HepG2 (cell line): ENCODE measurements around the gene ANKRD11. TPM values are rescaled to one million over a fixed set of nuclear protein-coding genes. Genes with fewer than 3 reads are reported as not detected.

Experiments
- ATAC-seq: fragments of 200-7000 bp; cut with Tn5 transposase; 3 replicates; pipeline ENCODE4 v1.9.1; 2020; ENCODE audit warnings: mild to moderate bottlenecking, moderate library complexity
- BruUV-seq: library from RNA; stranded (reverse); fragments of 400-500 nt; replicated peaks from 2 replicates; lab custom pipeline; 2021; lab: Mats Ljungman, UMichigan
- CTCF ChIA-PET: fragments of 300-600 bp; formaldehyde crosslinking; extraction: SDS; loops from one replicate; lab custom pipeline; 2021; ENCODE audit warnings: low total read pairs, inconsistent platforms, low intra/inter-chr PET ratio; lab: Yijun Ruan, JAX
- POLR2A ChIA-PET: fragments of 350-600 bp; sonication (Branson Sonifier 250); formaldehyde crosslinking; loops from one replicate; lab custom pipeline; 2020; ENCODE audit warnings: antibody characterized with exemption, inconsistent platforms; lab: Yijun Ruan, JAX
- DNase-seq: peaks from one replicate; pipeline ENCODE4 v3.0.0-alpha.2; 2015; ENCODE audit warnings: low spot score
- FAIRE-seq: peaks from 3 replicates; lab custom pipeline; 2011; peaks lifted over from hg19 to GRCh38; lab: Jason Lieb, UNC
- H2AFZ ChIP-seq: one replicate; pipeline ENCODE4 v1.6.1; 2011; ENCODE audit warnings: low read length, inconsistent platforms
- H3K27ac ChIP-seq: fragments of 300-600 bp; 3 replicates; pipeline ENCODE4 v1.8.0; 2011; ENCODE audit warnings: mixed run types, mild to moderate bottlenecking, mixed read lengths, low read length, inconsistent platforms; ENCODE audit not compliant: insufficient read depth; ENCODE audit errors: extremely low read length
- H3K27me3 ChIP-seq, 2 experiments: fragments of 200-600 bp in 1 of 2; 2 replicates in 1 of 2; 3 replicates in 1 of 2; pipeline versions ENCODE4 v1.6.0 to v1.8.0; 2011; ENCODE audit warnings: low read length in 2 of 2, mild to moderate bottlenecking in 2 of 2, moderate library complexity in 2 of 2, inconsistent platforms in 1 of 2; ENCODE audit not compliant: insufficient read depth in 2 of 2, control insufficient read depth in 1 of 2
- H3K36me3 ChIP-seq, 2 experiments: fragments of 200-600 bp in 1 of 2; replicated peaks in 1 of 2; 2 replicates in 1 of 2; 3 replicates in 1 of 2; pipeline versions ENCODE4 v1.5.1 to v1.8.0; 2011; ENCODE audit warnings: low read length in 2 of 2, inconsistent platforms in 1 of 2; ENCODE audit not compliant: insufficient read depth in 2 of 2, control insufficient read depth in 1 of 2
- H3K4me1 ChIP-seq: 2 replicates; pipeline ENCODE4 v1.5.1; 2012; ENCODE audit warnings: low read length, inconsistent platforms; ENCODE audit not compliant: insufficient read depth
- H3K4me2 ChIP-seq: 2 replicates; pipeline ENCODE4 v1.6.0; 2011; ENCODE audit warnings: low read depth, low read length, inconsistent platforms
- H3K4me3 ChIP-seq, 3 experiments: fragments of 200-600 bp in 1 of 3; sonication (generic), shearing (Covaris generic) in 1 of 3; replicated peaks in 1 of 3; 2 replicates each; pipeline ENCODE4 v1.5.1; 2011 to 2016; ENCODE audit warnings: low read length in 3 of 3, inconsistent platforms in 2 of 3, low read depth in 2 of 3, mild to moderate bottlenecking in 2 of 3, control low read depth in 1 of 3, mixed read lengths in 1 of 3; ENCODE audit not compliant: insufficient read depth in 1 of 3
- H3K79me2 ChIP-seq: one replicate; pipeline ENCODE4 v1.6.1; 2011; ENCODE audit warnings: low read length, inconsistent platforms; ENCODE audit not compliant: insufficient read depth
- H3K9ac ChIP-seq: 2 replicates; pipeline ENCODE4 v1.6.0; 2011; ENCODE audit warnings: mild to moderate bottlenecking, low read depth, low read length, inconsistent platforms; ENCODE audit not compliant: insufficient read depth
- H3K9me3 ChIP-seq: 2 replicates; pipeline ENCODE4 v1.5.1; 2012; ENCODE audit warnings: mild to moderate bottlenecking, low read length
- H4K20me1 ChIP-seq: 2 replicates; pipeline ENCODE4 v1.6.0; 2011; ENCODE audit warnings: inconsistent platforms, mild to moderate bottlenecking, low read length, moderate library complexity; ENCODE audit not compliant: insufficient read depth
- ARNTL ChIP-seq: sonication (generic); formaldehyde crosslinking; IDR thresholded peaks from 2 replicates; pipeline ENCODE4 v1.4.0; 2020; ENCODE audit warnings: mild to moderate bottlenecking, missing genetic modification reagents
- CREB1 ChIP-seq, 2 experiments: fragments of 450-650 bp in 1 of 2; IDR thresholded peaks; 2 replicates each; pipeline ENCODE4 v1.6.1; 2016 to 2017; ENCODE audit warnings: control low read depth in 1 of 2, mild to moderate bottlenecking in 1 of 2, missing compliant biosample characterization in 1 of 2, missing genetic modification characterization in 1 of 2
- EP300 ChIP-seq, 3 experiments: sonication (generic) in 1 of 3; formaldehyde crosslinking in 1 of 3; IDR thresholded peaks; 2 replicates each; pipeline versions ENCODE4 v1.5.1 to v1.6.1; 2011 to 2020; ENCODE audit warnings: low read depth in 2 of 3, low read length in 2 of 3, borderline replicate concordance in 1 of 3, improper control_type of control experiment in 1 of 3, mild to moderate bottlenecking in 1 of 3, missing genetic modification reagents in 1 of 3, moderate library complexity in 1 of 3
- ERF ChIP-seq: IDR thresholded peaks from 2 replicates; pipeline ENCODE4 v1.6.1; 2018; ENCODE audit warnings: missing biosample characterization, missing genetic modification reagents
- FLYWCH1 ChIP-seq: sonication (generic); formaldehyde crosslinking; IDR thresholded peaks from 2 replicates; pipeline ENCODE4 v1.8.1; 2023; ENCODE audit warnings: mild to moderate bottlenecking, missing genetic modification reagents
- HMG20A ChIP-seq: IDR thresholded peaks from 2 replicates; pipeline ENCODE4 v1.6.1; 2016; ENCODE audit warnings: borderline replicate concordance
- KLF16 ChIP-seq, 2 experiments: sonication (generic) in 1 of 2; formaldehyde crosslinking in 1 of 2; IDR thresholded peaks; 2 replicates each; pipeline versions ENCODE4 v1.6.1 to v1.8.0; 2016 to 2023; ENCODE audit warnings: missing genetic modification reagents in 2 of 2, missing compliant biosample characterization in 1 of 2
- NAIF1 ChIP-seq: sonication (generic); formaldehyde crosslinking; IDR thresholded peaks from 2 replicates; pipeline ENCODE4 v1.5.0; 2020; ENCODE audit warnings: mild to moderate bottlenecking, missing genetic modification reagents, borderline replicate concordance
- NFAT5 ChIP-seq: sonication (generic); formaldehyde crosslinking; IDR thresholded peaks from 2 replicates; pipeline ENCODE4 v1.4.0; 2020; ENCODE audit warnings: missing genetic modification reagents
- NR1H2 ChIP-seq: sonication (generic); formaldehyde crosslinking; IDR thresholded peaks from 2 replicates; pipeline ENCODE4 v1.8.1; 2022; ENCODE audit warnings: low read depth, missing genetic modification reagents, borderline replicate concordance
- NR2C2 ChIP-seq: sonication (generic); formaldehyde crosslinking; IDR thresholded peaks from 2 replicates; pipeline ENCODE4 v1.4.0; 2020; ENCODE audit warnings: missing genetic modification reagents, mild to moderate bottlenecking, moderate library complexity, borderline replicate concordance
- ZFP37 ChIP-seq: sonication (generic); formaldehyde crosslinking; IDR thresholded peaks from 2 replicates; pipeline ENCODE4 v1.4.0; 2020; ENCODE audit warnings: missing genetic modification reagents, borderline replicate concordance
- ZNF780A ChIP-seq: sonication (generic); formaldehyde crosslinking; IDR thresholded peaks from 2 replicates; pipeline ENCODE4 v1.8.0; 2022; ENCODE audit warnings: mild to moderate bottlenecking, missing genetic modification reagents, moderate library complexity
- ZNF816 ChIP-seq: sonication (generic); formaldehyde crosslinking; IDR thresholded peaks from 2 replicates; pipeline ENCODE4 v1.8.0; 2022; ENCODE audit warnings: missing genetic modification reagents, mild to moderate bottlenecking, borderline replicate concordance
- ZNF879 ChIP-seq: sonication (generic); formaldehyde crosslinking; IDR thresholded peaks from 2 replicates; pipeline ENCODE4 v1.8.1; 2023; ENCODE audit warnings: missing genetic modification reagents
- ZXDC ChIP-seq: sonication (generic); formaldehyde crosslinking; IDR thresholded peaks from 2 replicates; pipeline ENCODE4 v1.5.0; 2020; ENCODE audit warnings: mild to moderate bottlenecking, missing genetic modification reagents
- WGBS: methylation state at CpG from one replicate; pipeline ENCODE4 v1.1.6; 2017; ENCODE audit warnings: low lambda C conversion rate; 5-methylcytosine and 5-hydroxymethylcytosine counted together
- in situ Hi-C: cut with HindIII; loops from 2 replicates; pipeline ENCODE4 v1.10.0; 2017; ENCODE audit warnings: low pct_unique_long_range_greater_than_20kb; ENCODE audit not compliant: extremely low pct_ligation_motif_present
- intact Hi-C: fragments of 100-400 bp; cut with micrococcal nuclease; formaldehyde crosslinking; loops from one replicate; pipeline ENCODE4 v1.10.0; 2022; ENCODE audit not compliant: unreplicated experiment
- polyA plus RNA-seq, 8 experiments: library from polyadenylated mRNA; depleted of rRNA in 3 of 8; stranded (reverse) in 7 of 8; unstranded in 1 of 8; fragments of >200 nt; fragmentation: Illumina TruSeq in 4 of 8; extraction: Trizol in 4 of 8; gene quantifications; 2 replicates each; pipeline versions ENCODE4 v1.2.1 to v1.2.3, GENCODE V29; 2011 to 2016; ENCODE audit warnings: low read depth in 4 of 8, missing spikeins in 1 of 8, mixed read lengths in 1 of 8; ENCODE audit not compliant: insufficient read depth in 1 of 8
- total RNA-seq, 5 experiments: library from RNA; depleted of rRNA; stranded (reverse); fragments of >200 nt; fragmentation: Illumina TruSeq; extraction: Trizol; gene quantifications; 2 replicates each; pipeline ENCODE4 v1.2.3, GENCODE V29; 2016; ENCODE audit warnings: low read depth in 1 of 5

The ANKRD11 gene
- total and polyA plus RNA-seq, 2 of the 13 experiments (the other 11 are each of a cell fraction or from before 2014, with no cell fraction given): 21.4 to 38.4 TPM

GRCh38 chr16:89511374-89511773, 21.0 kb upstream of the ANKRD11 start:
- H3K9ac ChIP-seq: no peak overlapping the region
- H3K4me3 ChIP-seq: no peak overlapping the region
- FAIRE-seq: no peak
- H3K4me2 ChIP-seq: no peak overlapping the region
- in situ Hi-C loops (no loop called here), intact Hi-C loops (no loop called here)
- ChIA-PET CTCF (no interaction called here), POLR2A (interaction anchor here (1.6 to 1.9 kb wide), 2 partner anchors 22 to 34 kb away, joined by 3 to 4 read pairs; no protein-coding TSS in a partner anchor)
- H4K20me1 ChIP-seq: peaks cover 12% of the 10 kb centered on the region
- no peaks in the 10 kb centered on the region for H3K9me3 ChIP-seq
- peaks cover 47% of the 10 kb centered on the region for H3K79me2 ChIP-seq
- no peaks in the 10 kb centered on the region; a peak in 1 of 5 replicates for H3K27me3 ChIP-seq
- H3K36me3 ChIP-seq: peaks cover 18 to 43% of the 10 kb centered on the region in 2 experiments
- over 99% methylated on average over 8 of the region's 8 CpGs for WGBS
- no TSS peak for BruUV-seq
- H3K4me1 ChIP-seq: peaks cover 28% of the 10 kb centered on the region
- H3K27ac ChIP-seq: no peak overlapping the region
- H2AFZ ChIP-seq: no peak overlapping the region
- no peak for DNase-seq
- no peak for ATAC-seq
- TF ChIP-seq ZNF879 (CRISPR knock-in tag): no peak
- TF ChIP-seq EP300 (IDR thresholded peaks at IDR 0.05; ENCODE audit: low read depth in 2 of 2, low read length in 2 of 2): no peak
- TF ChIP-seq EP300 (CRISPR knock-in tag; IDR thresholded peaks at IDR 0.05; ENCODE audit: borderline replicate concordance): no peak
- no peak for TF ChIP-seq NAIF1 (CRISPR knock-in tag)
- no peak for TF ChIP-seq ZNF816 (CRISPR knock-in tag)
- no peak for TF ChIP-seq ZXDC (CRISPR knock-in tag)
- TF ChIP-seq NR2C2: no peak
- TF ChIP-seq ERF (CRISPR knock-in tag): no peak
- TF ChIP-seq FLYWCH1 (CRISPR knock-in tag): no peak
- no peak for TF ChIP-seq CREB1 (IDR thresholded peaks at IDR 0.05)
- TF ChIP-seq CREB1 (CRISPR knock-in tag; IDR thresholded peaks at IDR 0.05): no peak
- no peak for TF ChIP-seq HMG20A (CRISPR knock-in tag)
- no peak for TF ChIP-seq NFAT5
- no peak for TF ChIP-seq KLF16 (CRISPR knock-in tag; IDR thresholded peaks at IDR 0.05)
- TF ChIP-seq ZNF780A (CRISPR knock-in tag): no peak
- TF ChIP-seq ARNTL (CRISPR knock-in tag): no peak
- no peak for TF ChIP-seq NR1H2 (CRISPR knock-in tag)
- TF ChIP-seq ZFP37 (CRISPR knock-in tag): no peak
